H9 (cell line): ENCODE measurements around the gene TRAPPC4. TPM values are rescaled to one million over a fixed set of nuclear protein-coding genes. Genes with fewer than 3 reads are reported as not detected.

Experiments
- DNase-seq: peaks from one replicate; pipeline ENCODE4 v3.0.0-alpha.2; 2017
- H2AFZ ChIP-seq: one replicate; pipeline ENCODE4 v1.6.1; 2013; ENCODE audit warnings: mild to moderate bottlenecking, low read length, control low read depth, moderate library complexity
- H2AK5ac ChIP-seq: 2 replicates; pipeline ENCODE4 v1.6.1; 2013; ENCODE audit warnings: low read length, control low read depth, mixed read lengths; ENCODE audit not compliant: insufficient read length
- H2BK120ac ChIP-seq: one replicate; pipeline ENCODE4 v1.6.1; 2013; ENCODE audit warnings: low read depth, mild to moderate bottlenecking, low read length, control low read depth, inconsistent platforms; ENCODE audit not compliant: poor library complexity, severe bottlenecking
- H2BK12ac ChIP-seq: 2 replicates; pipeline ENCODE4 v1.6.1; 2013; ENCODE audit warnings: low read length, control low read depth, mixed read lengths, low read depth; ENCODE audit not compliant: insufficient read length
- H2BK15ac ChIP-seq: 2 replicates; pipeline ENCODE4 v1.6.1; 2013; ENCODE audit warnings: low read depth, low read length, control low read depth
- H2BK20ac ChIP-seq: one replicate; pipeline ENCODE4 v1.6.1; 2013; ENCODE audit warnings: low read depth, mild to moderate bottlenecking, low read length, control low read depth, inconsistent platforms; ENCODE audit not compliant: poor library complexity, severe bottlenecking
- H2BK5ac ChIP-seq: 2 replicates; pipeline ENCODE4 v1.6.1; 2013; ENCODE audit warnings: low read length, control low read depth, mixed read lengths; ENCODE audit not compliant: insufficient read length
- H3K14ac ChIP-seq: 2 replicates; pipeline ENCODE4 v1.6.1; 2013; ENCODE audit warnings: low read length, control low read depth; ENCODE audit not compliant: insufficient read depth
- H3K18ac ChIP-seq: 2 replicates; pipeline ENCODE4 v1.6.1; 2013; ENCODE audit warnings: low read depth, mild to moderate bottlenecking, mixed read lengths, low read length, control low read depth; ENCODE audit not compliant: insufficient read length
- H3K23ac ChIP-seq: 2 replicates; pipeline ENCODE4 v1.6.1; 2013; ENCODE audit warnings: low read length, control low read depth, mixed read lengths, low read depth; ENCODE audit not compliant: insufficient read length
- H3K23me2 ChIP-seq: 2 replicates; pipeline ENCODE4 v1.6.1; 2013; ENCODE audit warnings: low read depth, mild to moderate bottlenecking, mixed read lengths, low read length, control low read depth; ENCODE audit not compliant: insufficient read length, poor library complexity, severe bottlenecking
- H3K27ac ChIP-seq: 2 replicates; pipeline ENCODE4 v1.5.1; 2013; ENCODE audit warnings: low read length, control low read depth, mixed read lengths, low read depth; ENCODE audit not compliant: insufficient read length
- H3K27me3 ChIP-seq: 2 replicates; pipeline ENCODE4 v1.6.1; 2013; ENCODE audit warnings: low read length, control low read depth, inconsistent platforms; ENCODE audit not compliant: insufficient read depth
- H3K4ac ChIP-seq: 2 replicates; pipeline ENCODE4 v1.6.1; 2013; ENCODE audit warnings: low read depth, mild to moderate bottlenecking, control low read depth, inconsistent platforms, low read length, moderate library complexity
- H3K4me1 ChIP-seq: 2 replicates; pipeline ENCODE4 v1.6.1; 2013; ENCODE audit warnings: low read length, control low read depth, inconsistent platforms; ENCODE audit not compliant: insufficient read depth
- H3K4me2 ChIP-seq: 2 replicates; pipeline ENCODE4 v1.6.1; 2013; ENCODE audit warnings: low read length, control low read depth, mixed read lengths; ENCODE audit not compliant: insufficient read length, insufficient read depth
- H3K56ac ChIP-seq: 2 replicates; pipeline ENCODE4 v1.6.1; 2013; ENCODE audit warnings: low read depth, mild to moderate bottlenecking, mixed read lengths, low read length, control low read depth; ENCODE audit not compliant: insufficient read length
- H3K79me1 ChIP-seq: 2 replicates; pipeline ENCODE4 v1.6.1; 2013; ENCODE audit warnings: low read depth, mild to moderate bottlenecking, moderate library complexity, low read length, control low read depth, inconsistent platforms; ENCODE audit not compliant: insufficient read depth, poor library complexity, severe bottlenecking
- H3K79me2 ChIP-seq: 2 replicates; pipeline ENCODE4 v1.6.1; 2013; ENCODE audit warnings: low read length, control low read depth, inconsistent platforms; ENCODE audit not compliant: insufficient read depth
- H3K9ac ChIP-seq: 2 replicates; pipeline ENCODE4 v1.6.1; 2013; ENCODE audit warnings: low read length, control low read depth, mixed read lengths; ENCODE audit not compliant: insufficient read length; ENCODE audit errors: extremely low read depth
- H3K9me3 ChIP-seq: one replicate; pipeline ENCODE4 v1.6.1; 2013; ENCODE audit warnings: low read depth, low read length, inconsistent platforms; ENCODE audit not compliant: control insufficient read depth
- H3T11ph ChIP-seq: one replicate; pipeline ENCODE4 v1.6.1; 2013; ENCODE audit warnings: mild to moderate bottlenecking, low read length, control low read depth, inconsistent platforms
- H4K20me1 ChIP-seq: one replicate; pipeline ENCODE4 v1.6.1; 2013; ENCODE audit not compliant: control insufficient read depth, insufficient read length, insufficient read depth
- H4K5ac ChIP-seq: 2 replicates; pipeline ENCODE4 v1.6.1; 2013; ENCODE audit warnings: low read depth, mild to moderate bottlenecking, mixed read lengths, low read length, control low read depth; ENCODE audit not compliant: insufficient read length
- H4K8ac ChIP-seq: replicated peaks from 2 replicates; pipeline ENCODE4 v1.6.1; 2013; ENCODE audit warnings: low read length, control low read depth, mixed read lengths, low read depth; ENCODE audit not compliant: insufficient read length
- H4K91ac ChIP-seq: 2 replicates; pipeline ENCODE4 v1.6.1; 2013; ENCODE audit warnings: low read depth, mild to moderate bottlenecking, moderate library complexity, mixed read lengths, low read length, control low read depth; ENCODE audit not compliant: insufficient read length
- H3K27ac Mint-ChIP-seq, 3 experiments: 2 replicates in 2 of 3; 3 replicates in 1 of 3; pipeline ENCODE4 v1.8.0; 2020 to 2021; ENCODE audit warnings: mixed read lengths in 3 of 3, mild to moderate bottlenecking in 1 of 3, moderate library complexity in 1 of 3
- H3K27me3 Mint-ChIP-seq: 2 replicates; pipeline ENCODE4 v1.8.0; 2021; ENCODE audit warnings: low read depth, mild to moderate bottlenecking, moderate library complexity, mixed read lengths
- H3K36me3 Mint-ChIP-seq, 3 experiments: 2 replicates in 2 of 3; 3 replicates in 1 of 3; pipeline ENCODE4 v1.8.0; 2020 to 2021; ENCODE audit warnings: low read depth in 3 of 3, mixed read lengths in 3 of 3; ENCODE audit not compliant: insufficient read depth in 1 of 3
- H3K4me1 Mint-ChIP-seq, 2 experiments: 2 replicates each; pipeline ENCODE4 v1.8.0; 2020; ENCODE audit warnings: mixed read lengths in 2 of 2
- H3K4me3 Mint-ChIP-seq, 2 experiments: 2 replicates in 1 of 2; 3 replicates in 1 of 2; pipeline ENCODE4 v1.8.0; 2020 to 2021; ENCODE audit warnings: mild to moderate bottlenecking in 2 of 2, mixed read lengths in 2 of 2, moderate library complexity in 1 of 2
- H3K9me3 Mint-ChIP-seq, 2 experiments: 2 replicates in 1 of 2; 3 replicates in 1 of 2; pipeline ENCODE4 v1.8.0; 2020; ENCODE audit warnings: mild to moderate bottlenecking in 2 of 2, mixed read lengths in 2 of 2, moderate library complexity in 1 of 2
- WGBS: extraction: QIAGEN DNeasy Blood & Tissue Kit; methylation state at CpG from one replicate; pipeline ENCODE4 v1.1.7; 2013; ENCODE audit warnings: missing lambda C conversion rate, low lambda C conversion rate, mixed read lengths; ENCODE audit not compliant: insufficient read length; ENCODE audit errors: extremely low coverage; 5-methylcytosine and 5-hydroxymethylcytosine counted together
- total RNA-seq: library from RNA; stranded (reverse); gene quantifications from 2 replicates; pipeline ENCODE4 v1.2.1, GENCODE V29; 2021
- TF ChIP-seq, protein P1 (sequence below): fragments of 200-600 bp; sonication (generic); conservative IDR thresholded peaks from 3 replicates; pipeline ENCODE4 v1.8.0; 2021; ENCODE audit warnings: antibody characterized with exemption, mild to moderate bottlenecking

Gene TRAPPC4
- total RNA-seq, 1 experiment from 2014 or later: 82.8 TPM

DNA sequence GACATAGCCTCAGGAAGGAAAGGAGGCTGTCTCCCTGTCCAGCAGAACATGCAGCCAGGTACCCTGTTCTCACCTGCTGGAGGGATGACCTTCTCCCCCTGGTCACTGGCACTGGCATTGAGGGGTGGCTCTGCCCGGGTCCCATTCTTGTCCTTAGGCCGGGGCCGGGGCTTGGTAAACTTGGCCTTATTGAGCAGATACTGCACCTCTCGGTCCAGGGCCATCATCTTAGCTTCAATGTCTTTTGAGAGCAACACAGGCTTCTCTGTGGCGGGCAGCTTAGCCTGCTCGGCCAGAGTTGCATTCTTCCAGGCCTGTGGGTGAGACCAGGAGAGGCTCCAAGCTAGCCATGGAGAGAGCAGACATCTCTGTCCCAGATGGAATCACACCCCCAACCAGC lies 27.9 kb downstream of the TRAPPC4 start:
- H3K79me2 ChIP-seq: no peaks in the 10 kb centered on the region
- no peak overlapping the region for H4K5ac ChIP-seq
- H3K18ac ChIP-seq: no peak overlapping the region
- H3K9ac ChIP-seq: no peak overlapping the region
- H3K4me3 Mint-ChIP-seq: no peak overlapping the region
- H3K27ac ChIP-seq: no peak overlapping the region
- no peak overlapping the region for H4K91ac ChIP-seq
- H4K8ac ChIP-seq: no peak overlapping the region
- H2BK20ac ChIP-seq: no peak overlapping the region
- H3K4me1 Mint-ChIP-seq: peaks cover 2 to 13% of the 10 kb centered on the region in 2 experiments; a peak in 3 of 4 replicates
- no peak overlapping the region; a peak in 1 of 7 replicates for H3K27ac Mint-ChIP-seq
- H3K56ac ChIP-seq: no peak overlapping the region
- no CpG with 5 or more reads among the region's 6 CpGs for whole genome bisulfite sequencing
- TF ChIP-seq, protein P1, sequence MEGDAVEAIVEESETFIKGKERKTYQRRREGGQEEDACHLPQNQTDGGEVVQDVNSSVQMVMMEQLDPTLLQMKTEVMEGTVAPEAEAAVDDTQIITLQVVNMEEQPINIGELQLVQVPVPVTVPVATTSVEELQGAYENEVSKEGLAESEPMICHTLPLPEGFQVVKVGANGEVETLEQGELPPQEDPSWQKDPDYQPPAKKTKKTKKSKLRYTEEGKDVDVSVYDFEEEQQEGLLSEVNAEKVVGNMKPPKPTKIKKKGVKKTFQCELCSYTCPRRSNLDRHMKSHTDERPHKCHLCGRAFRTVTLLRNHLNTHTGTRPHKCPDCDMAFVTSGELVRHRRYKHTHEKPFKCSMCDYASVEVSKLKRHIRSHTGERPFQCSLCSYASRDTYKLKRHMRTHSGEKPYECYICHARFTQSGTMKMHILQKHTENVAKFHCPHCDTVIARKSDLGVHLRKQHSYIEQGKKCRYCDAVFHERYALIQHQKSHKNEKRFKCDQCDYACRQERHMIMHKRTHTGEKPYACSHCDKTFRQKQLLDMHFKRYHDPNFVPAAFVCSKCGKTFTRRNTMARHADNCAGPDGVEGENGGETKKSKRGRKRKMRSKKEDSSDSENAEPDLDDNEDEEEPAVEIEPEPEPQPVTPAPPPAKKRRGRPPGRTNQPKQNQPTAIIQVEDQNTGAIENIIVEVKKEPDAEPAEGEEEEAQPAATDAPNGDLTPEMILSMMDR: no peak
- no peak overlapping the region for H3K4me2 ChIP-seq
- H3T11ph ChIP-seq: no peak overlapping the region
- no peak overlapping the region for H2AK5ac ChIP-seq
- H2AFZ ChIP-seq: no peak overlapping the region
- no peaks in the 10 kb centered on the region for H3K27me3 Mint-ChIP-seq
- no peak overlapping the region for H3K14ac ChIP-seq
- no peaks in the 10 kb centered on the region for H3K23me2 ChIP-seq
- H2BK5ac ChIP-seq: no peak overlapping the region
- H3K4ac ChIP-seq: no peak overlapping the region
- H3K23ac ChIP-seq: no peak overlapping the region
- DNase-seq: no peak
- H3K4me1 ChIP-seq: no peaks in the 10 kb centered on the region
- no peak overlapping the region for H2BK12ac ChIP-seq
- H2BK15ac ChIP-seq: no peak overlapping the region
- no peaks in the 10 kb centered on the region for H3K79me1 ChIP-seq
- H3K36me3 Mint-ChIP-seq: peaks cover 53 to 72% (median 62%) of the 10 kb centered on the region in 3 experiments
- no peaks in the 10 kb centered on the region for H3K9me3 ChIP-seq
- no peaks in the 10 kb centered on the region for H3K27me3 ChIP-seq
- no peak overlapping the region for H2BK120ac ChIP-seq
- no peaks in the 10 kb centered on the region for H4K20me1 ChIP-seq
- no peaks in the 10 kb centered on the region for H3K9me3 Mint-ChIP-seq
